NK-92 (cell line): ENCODE data around the gene AACS.
"Not testable (repeated sequence)": the region's sequence is repeated elsewhere in the genome, so short reads cannot be mapped to it uniquely, and the experiment has no call there.

ENCODE experiments used
- DNase-seq: peaks from one replicate; lab custom pipeline; 2025; ENCODE audit not compliant: unreplicated experiment; lab: John Stamatoyannopoulos, UW

AACS gene

GRCh38 chr12:125056306-125056705 is 8.9 kb upstream of the AACS start:
- no peak for DNase-seq

GRCh38 chr12:125057708-125058107 is 7.5 kb upstream of the AACS start:
- DNase-seq = no peak

DNA sequence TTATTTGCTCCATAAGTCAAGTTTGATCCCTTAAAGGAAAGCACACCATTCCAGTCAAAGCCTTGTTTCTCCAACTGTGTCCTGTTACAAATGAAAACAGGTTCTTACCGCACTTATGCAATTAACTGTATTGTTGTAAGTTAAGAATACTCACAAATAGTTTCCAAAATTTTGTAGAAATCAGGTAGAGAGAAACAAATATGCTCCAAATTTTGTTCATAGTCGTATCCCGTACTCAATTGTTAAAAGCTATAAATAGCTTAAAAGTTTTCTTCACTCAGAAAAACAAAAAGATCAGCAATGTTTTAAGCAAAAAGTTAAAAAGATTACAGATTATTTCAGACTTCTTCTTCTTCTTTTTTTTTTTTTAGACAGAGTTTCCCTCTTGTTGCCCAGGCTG is 4.0 kb upstream of the AACS start:
- DNase-seq = no peak

- not testable (repeated sequence) for DNase-seq
Measured at GRCh38 chr12:125063522-125063921, 1.7 kb upstream of the AACS start.

- DNase-seq = no peak
Measured at GRCh38 chr12:125064492-125064891, 743 bp upstream of the AACS start.

DNA sequence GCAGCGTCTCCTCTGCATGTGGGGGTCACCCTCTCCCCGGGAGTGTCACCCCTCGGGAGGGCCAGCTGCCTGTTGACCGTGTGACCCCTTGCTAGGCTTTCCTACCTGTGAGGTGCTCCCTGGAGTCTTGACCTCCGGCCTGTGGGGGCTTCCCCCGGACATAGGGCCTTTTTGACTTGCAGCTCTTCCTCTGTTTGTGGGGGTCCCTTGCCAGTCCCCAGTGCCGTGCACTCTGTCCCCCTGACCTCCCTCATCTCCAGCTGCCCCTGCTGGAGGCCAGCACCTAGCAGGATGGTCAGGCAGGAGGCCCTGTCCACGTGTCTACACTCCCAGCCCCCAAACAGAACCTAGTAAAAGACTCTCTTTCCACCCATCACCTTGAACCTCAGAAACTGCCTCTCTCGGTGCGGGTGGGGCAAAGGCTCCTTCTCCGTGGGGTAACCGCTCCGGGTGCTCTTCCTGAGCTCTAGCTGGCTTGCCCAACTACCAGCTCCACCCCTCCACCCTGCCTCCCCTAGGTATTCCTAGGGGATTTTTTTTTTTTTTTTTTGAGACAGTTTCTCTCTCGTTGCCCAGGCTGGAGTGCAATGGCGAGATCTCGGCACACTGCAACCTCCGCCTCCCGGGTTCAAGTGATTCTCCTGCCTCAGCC is 810 bp downstream of the AACS start:
- no peak for DNase-seq

- no peak for DNase-seq
Measured at GRCh38 chr12:125068391-125068790, 3.2 kb downstream of the AACS start.

GRCh38 chr12:125069616-125070015 is 4.4 kb downstream of the AACS start:
- DNase-seq = no peak

DNA sequence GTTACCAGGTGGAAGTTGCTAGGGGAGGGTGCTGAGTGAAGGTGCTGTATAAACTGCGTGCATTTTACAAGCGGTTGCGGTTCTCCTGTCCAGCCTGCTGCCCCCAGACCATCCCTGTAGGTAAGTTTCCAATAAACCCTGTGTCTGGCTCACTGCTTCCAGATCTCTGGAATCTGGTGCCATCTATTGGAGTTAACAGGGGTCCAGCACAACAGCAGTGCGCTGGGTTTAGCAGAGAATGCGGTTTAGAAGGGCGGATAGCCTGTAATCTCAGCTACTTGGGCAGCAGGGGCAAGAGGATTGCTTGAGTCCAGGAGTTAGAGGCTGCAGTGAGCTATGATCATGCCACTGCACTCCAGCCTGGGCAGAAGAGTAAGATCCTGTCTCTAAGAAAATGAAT is 4.9 kb downstream of the AACS start:
- no peak for DNase-seq

DNA sequence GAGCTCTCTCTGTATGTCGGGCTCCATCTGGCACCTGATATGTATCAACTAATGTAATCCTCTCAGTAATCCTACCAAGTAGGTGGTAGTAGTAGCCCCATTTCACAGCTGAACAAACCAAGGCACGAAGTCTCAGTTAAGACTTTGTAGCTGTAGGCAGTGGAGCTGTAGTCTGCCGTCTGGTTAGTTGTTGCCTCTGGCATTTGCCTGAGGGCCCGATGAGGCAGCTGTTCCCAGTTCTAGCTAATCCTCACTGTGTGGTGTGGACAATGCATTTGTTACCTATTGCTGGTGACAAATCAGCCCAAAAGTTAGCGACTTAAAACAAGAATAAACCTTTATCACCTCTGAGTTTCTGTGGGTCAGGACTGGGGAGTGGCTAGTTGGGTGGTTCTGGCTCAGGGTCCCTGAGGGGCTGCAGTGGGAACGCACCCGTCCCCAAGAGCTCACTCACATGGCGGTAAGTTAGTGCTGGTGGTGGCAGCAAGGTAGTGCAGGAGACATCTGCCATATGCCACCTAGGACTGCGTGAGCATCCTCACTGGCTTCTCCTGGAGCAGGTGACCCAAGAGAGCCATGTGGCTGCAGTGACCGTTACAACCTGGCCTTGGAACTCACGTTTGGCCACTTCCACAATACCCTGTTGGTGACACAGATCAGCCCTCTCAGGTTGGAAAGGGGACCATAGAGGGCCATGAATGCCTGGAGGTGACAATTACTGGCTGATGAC is 5.6 kb downstream of the AACS start:
- no peak for DNase-seq

DNA sequence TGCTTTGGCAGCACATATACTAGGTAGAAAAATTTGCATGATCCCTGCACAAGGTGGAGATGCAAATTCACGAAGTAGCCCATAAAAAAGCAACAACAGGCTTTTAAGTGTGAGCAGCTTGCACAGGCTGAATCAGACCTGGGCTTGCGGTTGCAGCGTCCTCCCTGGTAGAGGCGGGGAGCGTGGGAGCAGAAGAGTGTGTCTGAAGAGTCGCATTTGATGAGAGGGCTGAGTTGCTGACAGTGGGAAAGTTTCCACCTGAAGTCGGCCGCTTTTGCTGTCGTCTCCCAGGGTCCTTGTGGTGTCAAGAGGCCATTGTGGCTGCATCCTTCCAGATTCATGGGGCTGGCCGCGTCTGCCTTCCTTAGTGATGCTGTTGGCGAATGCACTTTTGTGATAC is 6.2 kb downstream of the AACS start:
- no peak for DNase-seq

GRCh38 chr12:125072496-125072895 is 7.3 kb downstream of the AACS start:
- DNase-seq = no peak

DNA sequence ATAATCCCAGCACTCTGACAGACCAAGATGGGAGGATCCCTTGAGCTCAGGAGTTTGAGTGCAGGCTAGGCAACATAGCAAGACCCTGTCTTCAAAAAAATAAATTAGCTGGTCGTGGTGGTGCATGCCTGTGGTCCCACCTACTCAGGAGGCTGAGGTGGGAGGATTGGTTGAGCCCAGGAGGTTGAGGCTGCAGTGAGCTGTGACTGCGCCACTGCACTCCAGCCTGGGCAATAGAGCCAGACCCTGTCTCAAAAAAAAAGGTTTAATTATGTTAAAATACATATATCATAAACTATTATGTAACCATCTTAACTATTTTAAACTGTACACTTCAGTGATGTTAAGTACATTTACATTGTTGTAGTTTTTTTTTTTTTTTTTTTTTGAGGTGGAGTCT is 9.1 kb downstream of the AACS start:
- not testable (repeated sequence) for DNase-seq

DNA sequence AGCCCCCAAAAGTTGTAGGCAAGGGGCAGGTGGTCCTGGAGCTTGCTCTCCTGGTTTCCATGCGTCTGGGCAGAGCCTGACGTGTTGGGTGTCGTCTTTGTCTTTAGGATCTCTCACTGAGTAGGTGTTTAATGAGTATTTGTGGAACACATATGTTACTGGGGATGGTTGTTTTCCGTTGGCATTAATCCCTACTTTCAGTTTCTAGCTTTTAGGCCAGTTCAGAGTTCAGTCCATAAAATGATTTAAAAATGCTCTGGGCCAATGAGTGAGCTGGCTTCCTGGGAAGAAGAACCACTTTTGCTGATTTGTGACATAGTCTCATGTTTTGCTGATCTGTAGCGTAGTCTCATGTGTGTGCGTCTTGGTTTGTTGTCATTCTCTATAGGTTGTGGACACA is 10.9 kb downstream of the AACS start:
- no peak for DNase-seq

DNA sequence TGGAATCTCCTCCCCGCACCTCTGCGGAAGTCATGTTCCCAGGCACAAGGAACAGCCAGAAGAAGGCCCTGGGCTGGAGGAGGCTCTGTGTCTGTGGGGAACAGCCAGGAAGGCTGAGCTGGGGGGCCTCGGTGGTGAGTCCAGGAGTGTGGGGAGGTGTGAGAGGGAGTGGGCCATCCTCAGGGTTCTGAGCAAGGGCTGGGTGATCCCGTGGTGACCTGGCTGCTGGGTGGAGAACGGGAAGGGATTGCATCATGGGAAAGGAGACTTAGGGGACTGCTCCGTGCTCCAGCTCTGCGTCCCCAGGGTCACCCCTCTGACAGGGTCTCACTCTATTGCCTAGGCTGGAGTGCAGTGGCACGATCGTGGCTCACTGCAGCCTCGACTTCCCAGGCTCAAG is 13.8 kb downstream of the AACS start:
- DNase-seq = no peak

DNA sequence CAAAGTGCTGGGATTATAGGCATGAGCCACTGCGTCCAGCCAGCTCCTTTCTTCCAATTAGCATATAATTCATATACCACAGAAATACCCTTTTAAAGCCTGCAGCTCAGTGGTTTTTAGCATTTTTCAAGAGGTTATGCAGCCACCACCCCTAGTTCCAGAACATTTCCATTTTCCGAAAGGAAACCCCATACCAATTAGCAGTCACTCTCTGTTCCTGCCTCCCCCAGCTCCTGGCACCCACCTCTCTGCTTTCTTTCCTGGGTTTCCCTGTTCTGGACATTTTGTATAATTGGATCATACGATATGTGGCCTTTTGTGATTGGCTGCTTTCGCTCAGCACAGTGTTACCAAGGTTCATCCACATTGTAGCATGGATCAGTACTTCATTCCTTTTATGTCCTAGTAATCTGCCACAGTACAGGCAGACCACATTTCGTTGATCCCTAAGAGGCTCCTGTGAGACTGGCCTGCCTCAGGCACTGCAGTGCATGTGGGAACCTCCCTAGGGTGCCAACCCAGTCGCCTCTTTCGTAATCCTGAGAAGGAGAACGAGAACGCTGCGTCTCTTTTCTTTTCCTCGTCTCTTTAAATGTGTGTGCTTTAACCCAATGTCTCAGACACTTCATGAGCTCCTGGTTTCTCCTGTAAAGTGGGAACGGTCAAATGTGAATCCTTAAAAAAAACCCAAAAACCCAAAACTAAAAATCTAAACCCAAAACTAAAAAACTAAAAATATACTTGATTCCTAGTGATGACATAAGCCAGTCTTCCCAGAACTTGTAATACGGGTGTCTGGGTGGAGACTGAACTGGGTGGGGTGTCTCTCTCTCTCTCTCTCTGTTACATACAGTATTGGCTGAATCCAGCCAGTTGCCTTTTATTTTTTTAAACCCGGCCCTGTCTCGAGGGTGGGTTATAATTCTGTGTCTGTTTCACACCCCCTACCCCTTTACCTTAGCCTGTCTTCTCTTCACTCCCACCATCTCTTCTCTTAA is 14.7 kb downstream of the AACS start:
- DNase-seq = no peak

GRCh38 chr12:125081427-125081826 is 16.2 kb downstream of the AACS start:
- DNase-seq = no peak

- DNase-seq = no peak
Measured at GRCh38 chr12:125083072-125083471, 17.8 kb downstream of the AACS start.

GRCh38 chr12:125088199-125088598 is 23.0 kb downstream of the AACS start:
- not testable (repeated sequence) for DNase-seq

DNA sequence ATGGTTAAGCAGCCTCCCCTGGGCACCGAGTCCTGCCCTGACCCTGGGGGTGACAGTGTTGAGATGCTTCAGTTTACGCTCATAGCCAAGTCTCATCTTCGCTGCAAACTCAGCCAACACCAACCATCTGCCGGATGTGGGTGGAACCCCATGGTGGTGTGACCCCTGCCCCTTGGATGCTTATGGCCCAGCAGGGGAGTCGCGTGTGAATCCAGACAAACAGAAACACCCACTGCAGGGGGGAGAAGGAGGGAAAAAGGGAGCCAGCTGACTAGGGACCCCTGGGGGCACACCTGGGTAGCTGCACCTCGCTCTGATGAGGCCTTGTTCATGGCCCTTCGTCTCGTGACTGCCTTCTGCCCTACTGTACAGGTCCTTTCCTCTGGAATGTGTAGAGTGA is 23.8 kb downstream of the AACS start:
- DNase-seq = no peak

GRCh38 chr12:125089626-125090025 is 24.4 kb downstream of the AACS start:
- DNase-seq = no peak

DNA sequence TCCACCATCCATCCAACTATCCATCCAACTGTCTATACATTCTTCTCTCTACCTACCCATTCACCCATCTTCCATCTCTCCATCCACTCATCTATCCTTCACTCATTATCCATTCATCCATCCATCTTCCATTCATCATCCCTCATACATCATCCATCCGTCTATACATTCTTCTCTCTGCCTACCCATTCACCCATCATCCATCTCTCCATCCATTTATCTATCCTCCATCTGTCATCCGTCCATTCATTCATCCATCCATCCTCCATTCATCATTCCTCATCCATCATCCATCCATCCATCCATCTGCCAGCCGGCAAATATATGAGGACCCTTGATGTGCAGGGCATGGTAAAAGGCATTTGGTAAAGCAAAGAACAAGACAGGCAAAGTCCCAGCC is 25.2 kb downstream of the AACS start:
- no peak for DNase-seq
